Stomach (tissue), 9 donors: ENCODE data around the gene RBKS. TPM values are rescaled to one million over a fixed set of nuclear protein-coding genes. Genes with fewer than 3 reads are reported as not detected.

ENCODE experiments used
- DNase-seq, 2 donors: peaks; one replicate each; pipeline versions ENCODE4 v3.0.0 to v3.0.0-alpha.2; 2013 to 2019
- H3K27ac ChIP-seq, 5 donors: fragments of 200-600 bp in 4 of 5; sonication (generic) in 4 of 5; one replicate each; pipeline ENCODE4 v1.5.1; 2013 to 2019; ENCODE audit warnings: mild to moderate bottlenecking in 1 of 5, moderate library complexity in 1 of 5
- H3K27me3 ChIP-seq, 3 donors: fragments of 200-600 bp; sonication (generic); one replicate each; pipeline ENCODE4 v1.5.1; 2017 to 2019; ENCODE audit warnings: mixed run types in 1 of 3
- H3K36me3 ChIP-seq, 4 donors: fragments of 200-600 bp; sonication (generic); 1 replicate in 3 of 4; 2 replicates in 1 of 4; pipeline ENCODE4 v1.5.1; 2016 to 2019
- H3K4me1 ChIP-seq, 4 donors: fragments of 200-600 bp; sonication (generic); one replicate each; pipeline ENCODE4 v1.5.1; 2016 to 2019
- H3K4me3 ChIP-seq, 4 donors: fragments of 200-600 bp; sonication (generic) in 3 of 4; one replicate each; pipeline ENCODE4 v1.5.1; 2016 to 2019; ENCODE audit warnings: mild to moderate bottlenecking in 1 of 4
- H3K9me3 ChIP-seq, 4 donors: fragments of 200-600 bp; sonication (generic); one replicate each; pipeline ENCODE4 v1.5.1; 2016 to 2019
- CTCF ChIP-seq, 7 experiments: fragments of 450-650 bp in 4 of 7; fragments of 200-600 bp in 3 of 7; sonication (generic) in 3 of 7; IDR thresholded peaks; one replicate each; pipeline ENCODE4 v1.5.1; 2016 to 2019; ENCODE audit warnings: antibody characterized with exemption in 7 of 7, control low read depth in 2 of 7, mild to moderate bottlenecking in 1 of 7
- EP300 ChIP-seq: sonication (generic); formaldehyde crosslinking; IDR thresholded peaks from one replicate; pipeline ENCODE4 v1.6.1; 2017; ENCODE audit warnings: antibody characterized with exemption
- POLR2A ChIP-seq, 4 donors: fragments of 450-650 bp; IDR thresholded peaks; one replicate each; pipeline ENCODE4 v1.6.1; 2016; ENCODE audit warnings: antibody characterized with exemption in 4 of 4, control low read depth in 2 of 4, mild to moderate bottlenecking in 1 of 4, moderate library complexity in 1 of 4
- POLR2AphosphoS5 ChIP-seq, 3 donors: sonication (generic); formaldehyde crosslinking; IDR thresholded peaks; one replicate each; pipeline ENCODE4 v1.6.1; 2016; ENCODE audit warnings: antibody characterized with exemption in 3 of 3
- WGBS, 5 donors: extraction: QIAGEN DNeasy Blood & Tissue Kit in 3 of 5; methylation state at CpG; one replicate each; pipeline versions ENCODE4 v1.1.5 to v1.1.7; 2013 to 2018; 5-methylcytosine and 5-hydroxymethylcytosine counted together
- intact Hi-C: fragments of 100-400 bp; cut with DNase I; formaldehyde crosslinking; loops from one replicate; pipeline ENCODE4 v1.15.1; 2023; ENCODE audit warnings: low total_unique reads
- polyA plus RNA-seq, 3 donors: library from polyadenylated mRNA; stranded (reverse); fragments of 200-250 nt; gene quantifications; one replicate each; pipeline ENCODE4 v1.2.3, GENCODE V29; 2013
- total RNA-seq, 5 donors: library from RNA; depleted of rRNA; stranded (reverse); fragments of >200 nt; gene quantifications; one replicate each; pipeline versions ENCODE4 v1.1.0 to v1.2.3, GENCODE V29; 2014 to 2016
- donor health status: healthy with polysubstance abuse.
- donor health status: Bipolar disorder and iron deficiency.
- donor health status: healthy.

The RBKS gene
- total and polyA plus RNA-seq, 8 donors = 0.76 to 2.9 (median 1.9) TPM; not detected in 3

GRCh38 chr2:27803046-27803445 is 87.1 kb downstream of the RBKS start:
- H3K4me3 ChIP-seq = no peak overlapping the region
- H3K27ac ChIP-seq = no peak overlapping the region
- H3K4me1 ChIP-seq = peaks cover 0 to 7% (median 3%) of the 10 kb centered on the region in 4 donors
- no peaks in the 10 kb centered on the region for H3K27me3 ChIP-seq
- H3K36me3 ChIP-seq = no peaks in the 10 kb centered on the region
- 92 to 100% (median 94%) methylated on average over 2 of the region's 2 CpGs for WGBS, 5 donors
- no peak for TF ChIP-seq POLR2AphosphoS5 (IDR thresholded peaks at IDR 0.05)
- TF ChIP-seq CTCF (IDR thresholded peaks at IDR 0.05) = no peak
- TF ChIP-seq EP300 = no peak
- TF ChIP-seq POLR2A (IDR thresholded peaks at IDR 0.05) = no peak
- DNase-seq = no peak
- intact Hi-C loops = no loop called here
- no peaks in the 10 kb centered on the region for H3K9me3 ChIP-seq

- Histone ChIP-seq H3K4me3 (no peak overlapping the region), H3K27ac (no peak overlapping the region), H3K36me3 (no peaks in the 10 kb centered on the region), H3K27me3 (no peaks in the 10 kb centered on the region), H3K9me3 (no peaks in the 10 kb centered on the region), H3K4me1 (peaks cover 0 to 8% (median 3%) of the 10 kb centered on the region in 4 donors)
- WGBS, 5 donors = 94 to 98% (median 96%) methylated on average over 6 of the region's 6 CpGs
- intact Hi-C loops = no loop called here
- TF ChIP-seq POLR2AphosphoS5 (IDR thresholded peaks at IDR 0.05) (no peak), CTCF (IDR thresholded peaks at IDR 0.05) (no peak)
- DNase-seq = no peak
Observed at GRCh38 chr2:27802547-27802946, 87.6 kb downstream of the RBKS start.

- Histone ChIP-seq H3K36me3 (no peaks in the 10 kb centered on the region), H3K9me3 (no peaks in the 10 kb centered on the region), H3K27ac (peak overlapping the region in 1 of 5 donors; percentile 80), H3K27me3 (no peaks in the 10 kb centered on the region), H3K4me3 (no peak overlapping the region), H3K4me1 (peaks cover 0 to 25% (median 14%) of the 10 kb centered on the region in 4 donors)
- DNase-seq = no peak
- intact Hi-C loops = no loop called here
- 90 to 96% (median 95%) methylated on average over 5 to 6 of the region's 6 CpGs for WGBS, 5 donors
- TF ChIP-seq POLR2A (IDR thresholded peaks at IDR 0.05) (no peak), EP300 (no peak)
Observed at GRCh38 chr2:27800856-27801255, 89.3 kb downstream of the RBKS start.

- Histone ChIP-seq H3K27ac (peak overlapping the region in 4 of 5 donors; percentile 53 to 80 (median 74)), H3K9me3 (no peaks in the 10 kb centered on the region), H3K27me3 (no peaks in the 10 kb centered on the region), H3K4me3 (no peak overlapping the region), H3K36me3 (no peaks in the 10 kb centered on the region), H3K4me1 (peaks cover 0 to 32% (median 20%) of the 10 kb centered on the region in 4 donors)
- intact Hi-C loops = no loop called here
- DNase-seq = no peak
- TF ChIP-seq POLR2A (IDR thresholded peaks at IDR 0.05) (no peak), EP300 (no peak), CTCF (IDR thresholded peaks at IDR 0.05) (no peak), POLR2AphosphoS5 (IDR thresholded peaks at IDR 0.05) (no peak)
- WGBS, 5 donors = 90 to 97% (median 95%) methylated on average over 4 of the region's 4 CpGs
Observed at GRCh38 chr2:27799646-27800010, 90.6 kb downstream of the RBKS start.

- WGBS, 5 donors = 67 to 83% (median 75%) methylated on average over 11 of the region's 11 CpGs
- Histone ChIP-seq H3K36me3 (no peaks in the 10 kb centered on the region), H3K4me1 (peaks cover 0 to 32% (median 20%) of the 10 kb centered on the region in 4 donors), H3K27me3 (no peaks in the 10 kb centered on the region), H3K27ac (peak overlapping the region in 4 of 5 donors; percentile 53 to 80 (median 74)), H3K4me3 (no peak overlapping the region), H3K9me3 (no peaks in the 10 kb centered on the region)
- TF ChIP-seq POLR2AphosphoS5 (IDR thresholded peaks at IDR 0.05) = peak in 2 of 3 donors; percentile 12 to 71
- TF ChIP-seq EP300 = no peak
- no peak for TF ChIP-seq CTCF (IDR thresholded peaks at IDR 0.05)
- TF ChIP-seq POLR2A (IDR thresholded peaks at IDR 0.05) = no peak
- DNase-seq = peak in 1 of 2 donors; percentile 77
- intact Hi-C loops = no loop called here
Observed at GRCh38 chr2:27798948-27799645, 91.1 kb downstream of the RBKS start.
